K562 (cell line): ENCODE data around the gene HOXD9. TPM values are rescaled to one million over a fixed set of nuclear protein-coding genes. Genes with fewer than 3 reads are reported as not detected.

Experiments
- ATAC-seq: fragments of 200-7000 bp; cut with Tn5 transposase; 3 replicates; pipeline ENCODE4 v1.9.1; 2020; ENCODE audit warnings: moderate library complexity
- BruUV-seq: library from RNA; stranded (reverse); fragments of 400-500 nt; replicated peaks from 2 replicates; lab custom pipeline; 2021; lab: Mats Ljungman, UMichigan
- CTCF ChIA-PET: fragments of 300-600 bp; formaldehyde crosslinking; extraction: SDS; loops from one replicate; lab custom pipeline; 2021; ENCODE audit warnings: low intra/inter-chr PET ratio; lab: Yijun Ruan, JAX
- POLR2A ChIA-PET: fragments of 300-600, 350-650 bp; sonication (Branson Sonifier 250); formaldehyde crosslinking; extraction: SDS; loops from one replicate; lab custom pipeline; 2021; ENCODE audit warnings: antibody characterized with exemption, inconsistent platforms; lab: Yijun Ruan, JAX
- DNase-seq, 4 experiments: peaks; one replicate each; pipeline versions ENCODE4 v3.0.0 to v3.0.0-alpha.2; 2011 to 2018; ENCODE audit warnings: low spot score in 3 of 4, mixed read lengths in 3 of 4; ENCODE audit errors: extremely low read depth in 1 of 4
- FAIRE-seq: peaks from 2 replicates; lab custom pipeline; 2011; peaks lifted over from hg19 to GRCh38; lab: Jason Lieb, UNC
- H2AFZ ChIP-seq: 2 replicates; pipeline ENCODE4 v1.6.0; 2011; ENCODE audit warnings: low read depth, low read length, control low read depth, inconsistent platforms
- H3K27ac ChIP-seq: fragments of 200-600 bp; 3 replicates; pipeline ENCODE4 v1.8.0; 2011; ENCODE audit warnings: low read depth, mild to moderate bottlenecking, control low read depth, inconsistent platforms, low read length, moderate library complexity, mixed read lengths; ENCODE audit errors: extremely low read depth
- H3K27me3 ChIP-seq, 2 experiments: fragments of 300-600 bp in 1 of 2; 2 replicates in 1 of 2; 3 replicates in 1 of 2; pipeline versions ENCODE4 v1.6.0 to v1.8.0; 2011; ENCODE audit warnings: inconsistent platforms in 2 of 2, low read length in 2 of 2, mild to moderate bottlenecking in 1 of 2, mixed read lengths in 1 of 2, moderate library complexity in 1 of 2; ENCODE audit not compliant: control insufficient read depth in 2 of 2, insufficient read depth in 2 of 2
- H3K36me3 ChIP-seq: fragments of 300-600 bp; 3 replicates; pipeline ENCODE4 v1.8.0; 2011; ENCODE audit warnings: mild to moderate bottlenecking, low read length, inconsistent platforms; ENCODE audit not compliant: control insufficient read depth, insufficient read depth
- H3K4me1 ChIP-seq, 2 experiments: fragments of 200-600 bp in 1 of 2; replicated peaks in 1 of 2; 2 replicates in 1 of 2; 3 replicates in 1 of 2; pipeline versions ENCODE4 v1.5.1 to v1.8.0; 2011; ENCODE audit warnings: inconsistent platforms in 2 of 2, low read length in 2 of 2, mild to moderate bottlenecking in 1 of 2, mixed read lengths in 1 of 2, moderate library complexity in 1 of 2; ENCODE audit not compliant: control insufficient read depth in 2 of 2, insufficient read depth in 2 of 2
- H3K4me2 ChIP-seq: 2 replicates; pipeline ENCODE4 v1.6.1; 2011; ENCODE audit warnings: low read length, control low read depth, inconsistent platforms, mixed read lengths; ENCODE audit not compliant: insufficient read depth
- H3K4me3 ChIP-seq: fragments of 200-600 bp; sonication (generic), shearing (Covaris generic); 2 replicates; pipeline ENCODE4 v1.5.1; 2016; ENCODE audit warnings: control low read depth, inconsistent platforms
- H3K79me2 ChIP-seq: fragments of 200-600 bp; 3 replicates; pipeline ENCODE4 v1.8.0; 2011; ENCODE audit warnings: low read length, inconsistent platforms; ENCODE audit not compliant: control insufficient read depth, insufficient read depth
- H3K9ac ChIP-seq, 2 experiments: 2 replicates each; pipeline versions ENCODE4 v1.6.0 to v1.6.1; 2011; ENCODE audit warnings: low read depth in 2 of 2, low read length in 2 of 2, control low read depth in 1 of 2, inconsistent platforms in 1 of 2, mild to moderate bottlenecking in 1 of 2, mixed read lengths in 1 of 2; ENCODE audit not compliant: insufficient read depth in 1 of 2
- H3K9me1 ChIP-seq: one replicate; pipeline ENCODE4 v1.6.0; 2011; ENCODE audit warnings: inconsistent platforms, mild to moderate bottlenecking, low read length, moderate library complexity; ENCODE audit not compliant: control insufficient read depth, insufficient read depth
- H3K9me3 ChIP-seq: replicated peaks from 2 replicates; pipeline ENCODE4 v1.5.1; 2011; ENCODE audit warnings: low read depth, low read length, inconsistent platforms; ENCODE audit not compliant: control insufficient read depth, insufficient read depth
- H4K20me1 ChIP-seq: replicated peaks from 2 replicates; pipeline ENCODE4 v1.6.1; 2011; ENCODE audit warnings: low read length, inconsistent platforms, mixed read lengths; ENCODE audit not compliant: control insufficient read depth, insufficient read depth
- ATF7 ChIP-seq: fragments of 450-650 bp; IDR thresholded peaks from 2 replicates; pipeline ENCODE4 v1.7.1; 2014; ENCODE audit warnings: mild to moderate bottlenecking, moderate library complexity
- BCL6 ChIP-seq: fragments of 250-450 bp; sonication (Bioruptor Pico); IDR thresholded peaks from 2 replicates; pipeline ENCODE4 v1.4.0; 2020
- CBFB ChIP-seq: sonication (generic); formaldehyde crosslinking; IDR thresholded peaks from 2 replicates; pipeline ENCODE4 v1.4.0; 2020; ENCODE audit warnings: mild to moderate bottlenecking, missing genetic modification reagents
- KLF1 ChIP-seq: fragments of 450-650 bp; IDR thresholded peaks from 2 replicates; pipeline ENCODE4 v1.6.1; 2016; ENCODE audit warnings: missing genetic modification characterization, missing compliant biosample characterization
- MAX ChIP-seq: sonication (generic); formaldehyde crosslinking; IDR thresholded peaks from 2 replicates; pipeline ENCODE4 v1.9.0; 2022; ENCODE audit warnings: mild to moderate bottlenecking, missing genetic modification reagents
- NR1H2 ChIP-seq: sonication (generic); formaldehyde crosslinking; IDR thresholded peaks from 2 replicates; pipeline ENCODE4 v1.4.0; 2020; ENCODE audit warnings: mild to moderate bottlenecking, missing genetic modification reagents
- PATZ1 ChIP-seq: fragments of 250-450 bp; sonication (Bioruptor Pico); IDR thresholded peaks from 2 replicates; pipeline ENCODE4 v1.5.0; 2020; ENCODE audit warnings: mild to moderate bottlenecking, borderline replicate concordance
- PBX2 ChIP-seq, 2 experiments: IDR thresholded peaks in 1 of 2; conservative IDR thresholded peaks in 1 of 2; 2 replicates each; pipeline ENCODE4 v1.6.1; 2016; ENCODE audit warnings: low read depth in 2 of 2, mild to moderate bottlenecking in 1 of 2, missing compliant biosample characterization in 1 of 2, missing genetic modification characterization in 1 of 2, moderate library complexity in 1 of 2
- PCBP2 ChIP-seq: fragments of 200-400 bp; formaldehyde crosslinking; IDR thresholded peaks from 2 replicates; pipeline ENCODE4 v1.6.1; 2018; ENCODE audit warnings: low read length, low read depth, mild to moderate bottlenecking, moderate library complexity; ENCODE audit not compliant: poor library complexity, severe bottlenecking
- PHB2 ChIP-seq: fragments of 450-650 bp; IDR thresholded peaks from 2 replicates; pipeline ENCODE4 v1.6.1; 2017; ENCODE audit warnings: low read depth
- SREBF1 ChIP-seq: fragments of 150-350 bp; IDR thresholded peaks from 2 replicates; pipeline ENCODE4 v1.6.1; 2014; ENCODE audit warnings: antibody characterized with exemption, low read depth, low read length, borderline replicate concordance
- TCF7L2 ChIP-seq: fragments of 150-350 bp; IDR thresholded peaks from 2 replicates; pipeline ENCODE4 v1.6.1; 2016; ENCODE audit warnings: low read depth, mild to moderate bottlenecking, low read length, moderate library complexity
- TEAD1 ChIP-seq, 2 experiments: fragments of 450-650 bp in 1 of 2; sonication (generic) in 1 of 2; formaldehyde crosslinking; IDR thresholded peaks; 2 replicates each; pipeline versions ENCODE4 v1.4.0 to v1.8.0; 2020 to 2022; ENCODE audit warnings: mild to moderate bottlenecking in 2 of 2, missing genetic modification reagents in 1 of 2
- ZNF12 ChIP-seq: sonication (generic); formaldehyde crosslinking; IDR thresholded peaks from 2 replicates; pipeline ENCODE4 v1.4.0; 2020; ENCODE audit warnings: mild to moderate bottlenecking, missing genetic modification reagents
- ZNF584 ChIP-seq: fragments of 200-800 bp; sonication (Bioruptor generic); IDR thresholded peaks from 2 replicates; pipeline ENCODE4 v1.6.1; 2016; ENCODE audit warnings: low read depth, mild to moderate bottlenecking, missing genetic modification characterization, missing compliant biosample characterization
- WGBS: fragments of 100-300 bp; shearing (Covaris generic); methylation state at CpG from one replicate; pipeline ENCODE4 v1.1.6; 2016; ENCODE audit warnings: low coverage, mixed read lengths; ENCODE audit not compliant: insufficient coverage; ENCODE audit errors: missing lambda C conversion rate; 5-methylcytosine and 5-hydroxymethylcytosine counted together
- in situ Hi-C: fragments of 300-500 bp; cut with MboI; formaldehyde crosslinking; loops from 4 replicates; pipeline ENCODE4 v1.15.0; 2018; ENCODE audit warnings: inconsistent platforms, mixed read lengths
- intact Hi-C: fragments of 100-400 bp; cut with micrococcal nuclease; formaldehyde crosslinking; loops from 2 replicates; pipeline ENCODE4 v1.14.2; 2022
- polyA plus RNA-seq, 8 experiments: library from polyadenylated mRNA; depleted of rRNA in 4 of 8; stranded (reverse) in 5 of 8; unstranded in 3 of 8; fragments of >200 nt; fragmentation: Nextera tagmentation in 2 of 8; fragmentation: Illumina TruSeq in 1 of 8; extraction: Ambion mirVana in 2 of 8; extraction: Trizol in 1 of 8; gene quantifications; 2 replicates each; pipeline versions ENCODE4 v1.2.1 to v1.2.3, GENCODE V29; 2011 to 2014; ENCODE audit warnings: inconsistent platforms in 1 of 8, missing spikeins in 1 of 8
- total RNA-seq, 7 experiments: library from RNA; depleted of rRNA in 6 of 7; stranded (reverse); fragments of >200 nt in 6 of 7; fragmentation: Illumina TruSeq in 2 of 7; extraction: Trizol in 2 of 7; gene quantifications; 2 replicates each; pipeline versions ENCODE4 v1.2.1 to v1.2.3, GENCODE V29; 2011 to 2021; ENCODE audit warnings: low replicate concordance in 1 of 7

HOXD9 gene
- total and polyA plus RNA-seq, 9 of the 15 experiments (the other 6 are each of a cell fraction or from before 2014, with no cell fraction given) = not detected

GRCh38 chr2:176081837-176082524 is 40.5 kb upstream of the HOXD9 start:
- BruUV-seq = no TSS peak
- in situ Hi-C loops = loop anchor here (10.0 to 25.0 kb wide), 2 partner anchors 657 to 1045 kb away; no protein-coding TSS in a partner anchor
- no peak overlapping the region for H3K9ac ChIP-seq
- ChIA-PET CTCF (interaction anchor here (3.8 kb wide), 1 partner anchor 391 kb away, joined by 36 read pairs; no protein-coding TSS in a partner anchor), POLR2A (no interaction called here)
- H3K9me3 ChIP-seq = peaks cover 10% of the 10 kb centered on the region
- intact Hi-C loops = no loop called here
- H2AFZ ChIP-seq = no peak overlapping the region
- no peak for ATAC-seq
- peaks cover 52 to 78% of the 10 kb centered on the region in 2 experiments for H3K27me3 ChIP-seq
- no peaks in the 10 kb centered on the region for H3K36me3 ChIP-seq
- no peak overlapping the region for H3K27ac ChIP-seq
- peaks cover 0 to 39% of the 10 kb centered on the region in 2 experiments; a peak in 3 of 5 replicates for H3K4me1 ChIP-seq
- no peaks in the 10 kb centered on the region for H3K9me1 ChIP-seq
- H3K79me2 ChIP-seq = no peaks in the 10 kb centered on the region
- no peak for FAIRE-seq
- 60% methylated on average over 38 of the region's 62 CpGs for WGBS
- no peak for DNase-seq
- H3K4me3 ChIP-seq = no peak overlapping the region
- H3K4me2 ChIP-seq = no peak overlapping the region
- H4K20me1 ChIP-seq = peaks cover 4% of the 10 kb centered on the region; the same call in 1 of the 2 replicates
- no peak for TF ChIP-seq ZNF584 (CRISPR knock-in tag)
- no peak for TF ChIP-seq CBFB
- no peak for TF ChIP-seq TCF7L2
- TF ChIP-seq ZNF12 (CRISPR knock-in tag) = no peak
- TF ChIP-seq PHB2 = no peak
- TF ChIP-seq MAX (CRISPR knock-in tag) = no peak
- no peak for TF ChIP-seq TEAD1 (CRISPR knock-in tag; IDR thresholded peaks at IDR 0.05)
- TF ChIP-seq PBX2 (CRISPR knock-in tag; IDR thresholded peaks at IDR 0.05; ENCODE audit: low read depth) = no peak
- TF ChIP-seq PBX2 (tag; conservative IDR thresholded peaks at IDR 0.05; ENCODE audit: low read depth) = no peak
- TF ChIP-seq BCL6 = no peak
- TF ChIP-seq PCBP2 = no peak
- TF ChIP-seq NR1H2 (CRISPR knock-in tag) = no peak
- no peak for TF ChIP-seq ATF7
- TF ChIP-seq KLF1 = no peak
- TF ChIP-seq SREBF1 = no peak
- TF ChIP-seq PATZ1 (CRISPR knock-in tag) = no peak
